PFSK-1 (cell line): ENCODE data around the gene MYH7.

Source experiments
- FOXP2 ChIP-seq: optimal IDR thresholded peaks from 2 replicates; pipeline ENCODE3; 2011; ENCODE audit warnings: borderline replicate concordance, control low read depth, inconsistent platforms; ENCODE audit not compliant: insufficient read depth; ENCODE audit errors: extremely low read length, extremely low read depth
- POLR2AphosphoS5 ChIP-seq: IDR thresholded peaks from 2 replicates; pipeline ENCODE4 v1.6.1; 2012; ENCODE audit warnings: low read depth, mild to moderate bottlenecking, control low read depth, low read length, moderate library complexity
- SIN3A ChIP-seq: IDR thresholded peaks from 2 replicates; pipeline ENCODE4 v1.6.1; 2012; ENCODE audit warnings: mild to moderate bottlenecking, low read length, moderate library complexity, borderline replicate concordance; ENCODE audit not compliant: insufficient read depth
- TAF1 ChIP-seq: IDR thresholded peaks from 2 replicates; pipeline ENCODE4 v1.6.1; 2012; ENCODE audit warnings: low read length, control low read depth, borderline replicate concordance; ENCODE audit not compliant: insufficient read depth

GRCh38 chr14:23414254-23414653, 21.2 kb downstream of the MYH7 start:
- TF ChIP-seq POLR2AphosphoS5 = no peak
- TF ChIP-seq SIN3A = no peak
- no peak for TF ChIP-seq FOXP2
- no peak for TF ChIP-seq TAF1
